HK-2 (cell line): Measurements from ENCODE around the gene FILIP1.

ENCODE experiments used
- DNase-seq: peaks from one replicate; pipeline ENCODE4 v3.0.0-alpha.2; 2018; ENCODE audit not compliant: unreplicated experiment

FILIP1 gene

GRCh38 chr6:75493400-75494064 is at the start of gene FILIP1:
FILIP1 (minus strand) TSS chr6:75493800; CDS start chr6:75414972, 78,828 bp downstream.
- DNase-seq = no peak

DNA sequence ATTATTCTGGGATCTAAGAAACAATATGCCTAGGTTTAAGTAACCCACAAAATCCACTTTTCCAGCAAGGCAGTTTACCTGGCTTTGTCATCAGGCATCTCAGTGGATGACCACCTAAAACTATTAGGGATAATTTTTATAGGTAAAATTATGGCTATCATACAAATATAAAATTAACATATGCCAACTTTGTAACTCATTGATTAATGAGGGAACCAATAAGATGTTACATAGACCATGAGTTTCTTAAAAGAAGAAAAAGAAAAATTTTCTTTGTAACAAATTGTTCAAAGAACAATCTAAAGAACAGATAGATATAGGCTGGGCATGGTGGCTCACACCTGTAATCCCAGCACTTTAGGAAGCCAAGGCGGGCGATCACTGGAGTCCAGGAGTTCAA is 49.7 kb upstream of the FILIP1 start:
- DNase-seq = no peak

DNA sequence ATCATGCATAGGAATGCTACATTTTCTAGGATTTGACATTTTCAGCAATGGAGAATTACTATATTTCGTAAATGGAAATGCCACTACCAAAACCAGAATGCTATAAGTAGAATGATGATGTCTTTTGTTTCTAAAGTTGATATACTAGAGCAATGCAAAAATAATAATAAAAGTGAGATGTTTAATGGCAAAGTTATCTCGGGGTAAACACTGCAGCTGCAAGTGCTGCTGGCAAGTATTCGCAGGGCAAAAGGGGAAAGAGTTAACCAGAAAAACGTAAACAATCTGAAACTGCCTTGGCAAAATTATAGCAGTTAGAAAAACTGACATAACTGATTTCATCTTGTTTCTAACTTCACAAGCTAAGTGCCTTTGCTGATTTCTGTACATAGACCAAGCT is 45.5 kb upstream of the FILIP1 start:
- DNase-seq = no peak

- no peak for DNase-seq
These were observed 38.9 kb upstream of the FILIP1 start for GRCh38 chr6:75532521-75532920.

GRCh38 chr6:75531174-75531573 is 37.6 kb upstream of the FILIP1 start:
- no peak for DNase-seq

GRCh38 chr6:75530696-75531095 is 37.1 kb upstream of the FILIP1 start:
- DNase-seq = no peak

- DNase-seq = no peak
These were observed 34.8 kb upstream of the FILIP1 start for GRCh38 chr6:75528423-75528822.

DNA sequence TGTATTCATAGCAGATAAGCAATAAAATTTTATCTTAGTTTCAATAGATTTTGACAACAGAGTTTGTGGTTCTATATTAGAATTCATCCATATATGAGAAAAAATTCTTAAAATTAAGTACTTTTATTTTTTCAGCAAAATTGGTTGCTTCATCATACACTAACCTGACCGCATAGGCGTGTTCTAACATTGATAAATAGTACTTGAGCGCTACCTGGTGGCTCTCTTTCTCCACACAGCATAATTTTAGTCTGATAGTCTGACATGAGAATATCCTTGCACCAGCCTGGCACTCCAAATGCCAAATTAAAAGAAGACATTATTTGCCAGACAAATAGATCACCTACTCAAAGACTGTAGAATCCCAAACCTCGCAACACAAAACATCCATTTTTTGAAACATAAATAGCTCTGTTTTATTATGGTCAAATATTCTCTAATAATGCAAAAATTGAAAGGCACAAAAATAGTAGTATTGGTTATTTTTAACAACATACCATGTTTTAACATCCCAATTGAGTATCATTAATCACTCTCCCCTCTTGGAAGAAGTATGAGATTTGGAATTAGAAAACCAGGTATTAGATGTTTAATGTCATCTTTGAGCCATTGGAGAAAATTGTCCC is 33.0 kb upstream of the FILIP1 start:
- peak; percentile 30 for DNase-seq

DNA sequence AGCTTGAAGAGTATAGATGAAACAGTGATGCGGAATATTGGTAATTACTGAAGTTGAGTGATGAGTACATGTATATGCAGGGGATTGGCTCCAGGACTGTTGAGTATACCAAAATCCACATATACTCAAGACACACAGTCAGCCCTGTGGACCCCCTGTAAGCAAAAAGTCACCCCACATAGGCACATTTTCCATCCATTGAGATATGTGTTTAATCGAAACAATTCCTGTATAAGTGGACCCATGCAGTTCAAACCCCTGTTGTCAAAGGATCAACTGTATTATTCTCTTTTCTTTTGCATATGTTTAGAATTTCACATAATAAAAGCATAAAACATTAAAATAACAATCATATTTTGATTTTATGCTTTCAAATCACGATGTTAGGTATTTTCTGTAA is 32.1 kb upstream of the FILIP1 start:
- no peak for DNase-seq

DNA sequence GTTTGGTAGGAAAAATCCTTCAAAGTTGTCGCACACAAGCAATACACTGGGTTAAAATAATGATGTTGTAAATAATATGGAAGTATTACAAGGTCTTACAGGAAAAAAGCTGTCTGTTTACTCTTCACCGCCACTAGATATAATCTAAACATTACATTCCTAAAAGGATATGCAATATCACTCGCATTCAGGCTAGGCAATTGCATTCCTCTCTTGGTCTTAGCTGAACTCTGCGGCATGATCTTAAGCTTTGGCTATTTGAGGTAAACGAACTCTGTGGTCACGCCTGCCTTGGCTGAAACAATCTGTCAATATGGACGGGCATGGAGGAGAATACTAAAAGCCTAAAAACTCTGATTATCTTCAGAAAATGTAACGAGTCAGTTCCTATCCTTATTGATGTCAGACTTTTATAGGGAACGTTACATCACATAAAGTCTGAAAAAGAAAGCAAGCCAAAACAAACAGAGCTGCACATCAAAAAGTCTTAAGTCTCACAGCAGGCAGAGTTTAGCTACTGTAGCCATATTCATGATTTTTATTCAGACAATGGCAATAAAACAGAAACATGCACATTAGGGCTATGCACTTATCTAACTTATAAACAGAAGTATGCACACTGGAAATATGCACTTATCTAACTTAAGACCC is 30.8 kb upstream of the FILIP1 start:
- DNase-seq = peak; percentile 18

DNA sequence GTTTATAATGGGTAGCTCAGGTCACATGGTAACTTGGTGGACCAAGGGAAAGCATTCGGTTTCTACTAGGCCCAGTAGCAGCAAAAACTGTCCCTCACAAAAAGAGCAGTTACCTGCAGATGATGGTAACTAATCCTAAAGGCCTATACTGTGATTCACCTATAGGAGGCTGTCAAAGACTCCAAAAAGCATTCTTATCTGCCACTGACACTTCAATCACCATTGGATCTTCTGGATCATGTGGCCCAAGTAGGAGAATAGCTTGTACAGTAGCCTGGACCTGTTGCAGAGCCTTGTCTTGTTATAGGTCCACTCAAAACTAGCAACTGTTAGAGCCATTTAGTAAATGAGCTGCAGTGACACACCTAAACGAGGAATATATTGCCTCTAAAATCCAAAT is 23.2 kb upstream of the FILIP1 start:
- DNase-seq = no peak

GRCh38 chr6:75512591-75512990 is 19.0 kb upstream of the FILIP1 start:
- no peak for DNase-seq

DNA sequence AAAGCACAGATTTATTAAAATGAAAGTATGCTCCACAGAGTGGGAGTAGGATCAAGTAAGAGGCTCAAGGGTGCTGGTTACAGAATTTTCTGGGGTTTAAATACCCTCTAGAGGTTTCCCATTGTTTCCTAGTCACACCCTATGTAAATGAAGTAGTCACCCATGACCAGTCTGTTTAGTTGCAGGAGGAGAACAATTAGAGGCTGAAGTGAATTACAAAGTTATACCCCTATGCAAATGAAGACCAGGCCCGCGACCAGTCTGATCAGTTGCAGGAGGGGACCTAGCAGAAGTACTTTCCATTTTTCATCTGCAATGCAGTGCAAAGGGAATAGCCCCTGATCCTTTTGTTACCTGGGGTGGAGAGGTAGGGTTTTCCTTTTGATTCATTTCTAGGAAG is 11.8 kb upstream of the FILIP1 start:
- DNase-seq = no peak

GRCh38 chr6:75504465-75505222 is 11.0 kb upstream of the FILIP1 start:
- no peak for DNase-seq

DNA sequence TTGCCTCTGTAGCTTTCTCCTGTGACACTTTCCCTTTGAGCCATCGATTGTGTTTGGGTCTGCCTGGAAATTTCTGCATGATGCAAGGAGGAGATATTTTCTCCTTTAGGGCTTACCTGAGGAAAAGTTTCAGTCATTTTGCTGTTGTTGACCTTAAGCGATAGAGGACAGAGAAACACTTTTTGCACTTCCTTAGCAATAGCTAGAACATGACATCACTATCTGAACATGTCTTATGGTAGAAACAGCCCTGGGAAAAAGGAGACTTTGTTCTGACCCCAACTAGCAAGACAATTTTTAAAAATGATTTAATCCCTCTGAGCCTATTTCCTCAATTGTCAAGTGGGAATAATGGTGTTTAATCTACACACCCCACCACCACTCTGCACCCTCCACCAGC is 9.7 kb upstream of the FILIP1 start:
- no peak for DNase-seq

DNA sequence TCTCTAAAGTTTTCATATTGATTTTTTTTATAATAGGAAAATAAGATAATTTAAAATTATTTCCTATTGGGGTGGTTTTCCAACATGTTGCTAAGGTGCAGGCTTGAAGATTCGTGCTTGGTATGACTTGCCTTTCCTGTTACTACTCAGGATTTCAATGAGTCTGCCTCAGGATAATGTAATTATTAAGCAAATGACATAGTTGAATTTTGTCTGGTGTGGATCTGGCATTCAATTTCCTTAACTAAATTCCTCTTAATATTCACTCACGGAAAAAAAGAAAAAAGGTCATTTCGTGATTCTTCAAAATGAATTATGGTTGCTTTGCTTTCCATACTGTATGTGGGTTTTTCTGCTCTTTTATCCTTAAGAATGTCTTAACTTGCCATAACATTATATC is 9.3 kb upstream of the FILIP1 start:
- DNase-seq = no peak

GRCh38 chr6:75501756-75502155 is 8.2 kb upstream of the FILIP1 start:
- no peak for DNase-seq

DNA sequence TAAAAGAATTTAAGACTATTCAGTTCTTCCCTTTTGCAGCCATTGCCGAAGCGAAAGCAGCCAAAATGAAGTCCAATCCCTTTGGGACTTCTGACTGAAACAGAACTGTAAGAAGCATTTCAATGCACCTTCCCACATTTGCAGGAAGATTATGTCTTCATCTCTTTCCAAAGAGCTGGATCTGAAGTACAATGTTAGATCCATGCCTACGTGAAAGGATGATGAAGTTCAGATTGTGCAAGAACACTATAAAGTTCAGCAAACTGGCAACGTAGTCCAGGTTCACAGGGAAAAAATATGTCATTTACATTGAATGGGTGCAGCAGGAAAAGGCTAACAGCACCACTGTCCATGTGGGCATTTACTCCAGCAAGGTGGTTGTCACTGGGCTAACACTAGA is 6.0 kb upstream of the FILIP1 start:
- no peak for DNase-seq

- no peak for DNase-seq
These were observed 5.3 kb upstream of the FILIP1 start for GRCh38 chr6:75498862-75499261.

GRCh38 chr6:75497994-75498393 is 4.4 kb upstream of the FILIP1 start:
- no peak for DNase-seq

GRCh38 chr6:75495011-75495410 is 1.4 kb upstream of the FILIP1 start:
- DNase-seq = no peak

DNA sequence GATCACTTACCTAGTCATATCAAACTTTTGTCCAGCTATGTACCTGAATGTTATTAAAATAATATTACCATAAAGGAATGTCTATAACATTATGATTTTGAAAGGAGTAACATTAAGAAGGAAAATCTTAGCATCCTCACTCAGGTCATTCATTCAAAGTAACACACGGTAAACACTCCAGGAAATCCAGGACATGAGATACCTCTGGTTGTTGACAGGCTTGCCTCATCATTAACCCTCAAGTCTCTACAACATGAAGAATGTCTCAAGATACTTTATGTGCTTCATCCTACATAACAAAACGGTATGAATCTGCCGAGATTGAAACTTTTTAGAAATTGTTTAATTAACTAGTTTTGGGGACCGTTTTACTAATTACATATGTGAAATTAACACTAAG is 690 bp upstream of the FILIP1 start:
- DNase-seq = no peak
